T1000 (cell line): ENCODE results near the gene WDR45B.
"Not testable (repeated sequence)": the region's sequence is repeated elsewhere in the genome, so short reads cannot be mapped to it uniquely, and the experiment has no call there.

Experiments used
- DNase-seq: peaks from one replicate; lab custom pipeline; 2025; ENCODE audit warnings: mixed read lengths; lab: John Stamatoyannopoulos, UW

WDR45B gene

GRCh38 chr17:82657926-82658325 lies 9.7 kb upstream of the WDR45B start:
- DNase-seq: no peak

GRCh38 chr17:82656266-82656665 lies 8.0 kb upstream of the WDR45B start:
- DNase-seq: no peak

- DNase-seq: no peak
Measured at GRCh38 chr17:82655523-82655922, 7.3 kb upstream of the WDR45B start.

- DNase-seq: no peak
Measured at GRCh38 chr17:82655038-82655479, 6.8 kb upstream of the WDR45B start.

- not testable (repeated sequence) for DNase-seq
Measured at GRCh38 chr17:82654611-82655010, 6.4 kb upstream of the WDR45B start.

GRCh38 chr17:82653651-82654528 lies 5.6 kb upstream of the WDR45B start:
- DNase-seq: no peak

- no peak for DNase-seq
Measured at GRCh38 chr17:82650723-82651122, 2.5 kb upstream of the WDR45B start.

- no peak for DNase-seq
Measured at GRCh38 chr17:82649501-82650261, 1.4 kb upstream of the WDR45B start.

- DNase-seq: peak; percentile 56
Measured at GRCh38 chr17:82648742-82649331, 593 bp upstream of the WDR45B start.

- no peak for DNase-seq
Measured at GRCh38 chr17:82647593-82648164, 565 bp downstream of the WDR45B start.

- no peak for DNase-seq
Measured at GRCh38 chr17:82645516-82645915, 2.7 kb downstream of the WDR45B start.

GRCh38 chr17:82644148-82644547 lies 4.1 kb downstream of the WDR45B start:
- no peak for DNase-seq

- no peak for DNase-seq
Measured at GRCh38 chr17:82642022-82642421, 6.2 kb downstream of the WDR45B start.

GRCh38 chr17:82640036-82640435 lies 8.2 kb downstream of the WDR45B start:
- no peak for DNase-seq

GRCh38 chr17:82639628-82640027 lies 8.6 kb downstream of the WDR45B start:
- DNase-seq: no peak

- DNase-seq: no peak
Measured at GRCh38 chr17:82638183-82638773, 10.0 kb downstream of the WDR45B start.

- no peak for DNase-seq
Measured at GRCh38 chr17:82636626-82637598, 11.3 kb downstream of the WDR45B start.

- DNase-seq: no peak
Measured at GRCh38 chr17:82633343-82633742, 14.9 kb downstream of the WDR45B start.

- no peak for DNase-seq
Measured at GRCh38 chr17:82632451-82632850, 15.8 kb downstream of the WDR45B start.

GRCh38 chr17:82631544-82631943 lies 16.7 kb downstream of the WDR45B start:
- DNase-seq: no peak

GRCh38 chr17:82630212-82630611 lies 18.0 kb downstream of the WDR45B start:
- no peak for DNase-seq
